Body of pancreas (tissue), 4 donors: ENCODE data around the gene COL18A1. TPM values are rescaled to one million over a fixed set of nuclear protein-coding genes. Genes with fewer than 3 reads are reported as not detected.

Experiments
- ATAC-seq: fragments of 150-250 bp; one replicate; pipeline ENCODE4 v1.9.1; 2016
- DNase-seq, 4 donors: peaks; one replicate each; pipeline ENCODE4 v3.0.0-alpha.2; 2019
- H3K27ac ChIP-seq, 4 donors: fragments of 200-600 bp; sonication (generic); 1 replicate in 3 of 4; 2 replicates in 1 of 4; pipeline versions ENCODE4 v1.5.1 to v1.6.1; 2016 to 2019; ENCODE audit warnings: mild to moderate bottlenecking in 1 of 4, mixed read lengths in 1 of 4, moderate library complexity in 1 of 4
- H3K27me3 ChIP-seq, 2 donors: fragments of 200-600 bp; sonication (generic); one replicate each; pipeline ENCODE4 v1.6.0; 2016; ENCODE audit warnings: mild to moderate bottlenecking in 1 of 2
- H3K36me3 ChIP-seq, 2 donors: fragments of 200-600 bp; sonication (generic); replicated peaks in 1 of 2; 2 replicates each; pipeline ENCODE4 v1.5.1; 2016; ENCODE audit warnings: low read depth in 2 of 2; ENCODE audit not compliant: insufficient read depth in 1 of 2
- H3K4me1 ChIP-seq: fragments of 200-600 bp; sonication (generic); one replicate; pipeline ENCODE4 v1.6.0; 2016
- H3K4me3 ChIP-seq, 2 donors: fragments of 200-600 bp; sonication (generic); 1 replicate in 1 of 2; 2 replicates in 1 of 2; pipeline ENCODE4 v1.5.1; 2016 to 2019
- H3K9me3 ChIP-seq, 3 donors: fragments of 200-600 bp; sonication (generic); 1 replicate in 2 of 3; 2 replicates in 1 of 3; pipeline ENCODE4 v1.5.1; 2016
- CTCF ChIP-seq, 7 experiments: fragments of 450-650 bp in 4 of 7; fragments of 200-600 bp in 3 of 7; sonication (generic) in 3 of 7; IDR thresholded peaks; one replicate each; pipeline ENCODE4 v1.5.1; 2016 to 2019; ENCODE audit warnings: antibody characterized with exemption in 7 of 7
- POLR2A ChIP-seq, 3 donors: fragments of 450-650 bp; IDR thresholded peaks; one replicate each; pipeline ENCODE4 v1.6.1; 2016; ENCODE audit warnings: antibody characterized with exemption in 3 of 3, mild to moderate bottlenecking in 2 of 3
- WGBS, 2 donors: methylation state at CpG; one replicate each; pipeline ENCODE4 v1.1.5; 2017; 5-methylcytosine and 5-hydroxymethylcytosine counted together
- intact Hi-C: fragments of 100-400 bp; cut with DNase I; formaldehyde crosslinking; loops from one replicate; pipeline ENCODE4 v1.15.1; 2023
- total RNA-seq, 2 donors: library from RNA; depleted of rRNA; stranded (reverse); fragments of >200 nt; gene quantifications; one replicate each; pipeline ENCODE4 v1.1.0, GENCODE V29; 2016

COL18A1 gene
- total RNA-seq, 2 donors from 2014 or later, result 108 to 284 TPM

GRCh38 chr21:45408801-45409261, 3.9 kb downstream of the COL18A1 start:
- TF ChIP-seq CTCF (IDR thresholded peaks at IDR 0.05) (no peak), POLR2A (IDR thresholded peaks at IDR 0.05) (no peak)
- peak overlapping the region in 3 of 4 donors; percentile 65 to 95 (median 94) for H3K27ac ChIP-seq
- peaks cover 68% of the 10 kb centered on the region for H3K4me1 ChIP-seq
- H3K4me3 ChIP-seq, result no peak overlapping the region
- no peaks in the 10 kb centered on the region for H3K9me3 ChIP-seq
- no peaks in the 10 kb centered on the region for H3K27me3 ChIP-seq
- no peaks in the 10 kb centered on the region for H3K36me3 ChIP-seq
- intact Hi-C loops, result no loop called here
- ATAC-seq (no peak), DNase-seq (peak in 2 of 4 donors; percentile 6 to 9)
- 65% methylated on average over 4 to 9 of the region's 9 CpGs for WGBS, 2 donors

- Histone ChIP-seq H3K4me1 (peaks cover 65% of the 10 kb centered on the region), H3K36me3 (no peaks in the 10 kb centered on the region), H3K27ac (peak overlapping the region in 3 of 4 donors; percentile 65 to 95 (median 94)), H3K4me3 (no peak overlapping the region), H3K27me3 (no peaks in the 10 kb centered on the region), H3K9me3 (no peaks in the 10 kb centered on the region)
- ATAC-seq (peak; percentile 9), DNase-seq (peak; percentile 34 to 60 (median 53))
- TF ChIP-seq POLR2A (IDR thresholded peaks at IDR 0.05), result no peak
- TF ChIP-seq CTCF (IDR thresholded peaks at IDR 0.05), result no peak
- intact Hi-C loops, result loop anchor here (10.0 kb wide), 1 partner anchor 85 kb away; no protein-coding TSS in a partner anchor
- WGBS, 2 donors, result 66 to 78% methylated on average over 17 to 28 of the region's 29 CpGs
Measured at GRCh38 chr21:45409466-45410150, 4.6 kb downstream of the COL18A1 start.

DNA sequence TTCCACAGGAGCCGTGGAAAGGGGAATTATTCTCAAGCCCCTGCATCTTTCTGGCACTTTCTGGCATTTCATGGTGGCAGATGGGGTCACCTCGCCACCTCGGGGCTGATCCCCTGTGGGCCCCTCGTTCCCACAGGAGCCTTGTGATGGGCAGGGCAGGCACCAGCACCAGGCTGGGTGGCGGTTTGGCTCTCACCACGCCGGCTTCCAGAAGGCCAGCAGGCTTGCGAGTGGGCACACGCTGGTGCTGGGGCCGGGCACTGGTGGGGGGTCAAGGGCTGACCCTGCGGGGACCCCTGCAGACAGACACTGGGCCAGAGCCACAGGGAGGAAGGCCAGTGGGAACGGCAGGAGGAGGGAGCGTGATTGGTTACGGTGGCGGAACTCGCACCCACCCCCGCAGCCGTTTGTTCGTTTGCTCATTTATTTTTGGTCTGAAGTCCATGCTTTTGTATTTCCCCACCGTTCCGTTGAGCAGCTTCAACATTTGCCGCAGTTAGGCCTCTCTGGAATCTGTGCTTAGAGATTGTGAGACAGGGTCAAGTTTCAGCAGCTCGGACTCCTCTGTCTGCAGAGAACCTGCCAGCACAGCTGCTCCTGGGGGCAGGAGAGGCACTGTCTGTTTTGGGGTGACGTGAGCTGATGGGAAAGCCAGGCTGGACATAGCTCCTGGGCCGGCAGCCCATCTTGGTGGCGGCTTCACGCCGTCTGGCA, 5.3 kb downstream of the COL18A1 start:
- ATAC-seq (no peak), DNase-seq (peak in 2 of 4 donors; percentile 9 to 12)
- intact Hi-C loops, result loop anchor here (10.0 kb wide), 1 partner anchor 86 kb away; no protein-coding TSS in a partner anchor
- Histone ChIP-seq H3K27me3 (no peaks in the 10 kb centered on the region), H3K27ac (peak overlapping the region in 3 of 4 donors; percentile 65 to 95 (median 94)), H3K36me3 (no peaks in the 10 kb centered on the region), H3K4me1 (peaks cover 65% of the 10 kb centered on the region), H3K4me3 (no peak overlapping the region), H3K9me3 (no peaks in the 10 kb centered on the region)
- WGBS, 2 donors, result 30 to 53% methylated on average over 22 to 28 of the region's 28 CpGs
- TF ChIP-seq CTCF (IDR thresholded peaks at IDR 0.05) (no peak), POLR2A (IDR thresholded peaks at IDR 0.05) (no peak)

- no peaks in the 10 kb centered on the region for H3K36me3 ChIP-seq
- peak overlapping the region in 3 of 4 donors; percentile 65 to 95 (median 94) for H3K27ac ChIP-seq
- H3K27me3 ChIP-seq, result no peaks in the 10 kb centered on the region
- TF ChIP-seq POLR2A (IDR thresholded peaks at IDR 0.05) (no peak), CTCF (IDR thresholded peaks at IDR 0.05) (no peak)
- ATAC-seq (peak; percentile 26), DNase-seq (peak in 2 of 4 donors; percentile 21 to 24)
- no peak overlapping the region for H3K4me3 ChIP-seq
- WGBS, 2 donors, result 38 to 67% methylated on average over 8 to 30 of the region's 31 CpGs
- H3K9me3 ChIP-seq, result no peaks in the 10 kb centered on the region
- intact Hi-C loops, result loop anchor here (10.0 kb wide), 1 partner anchor 86 kb away; no protein-coding TSS in a partner anchor
- H3K4me1 ChIP-seq, result peaks cover 65% of the 10 kb centered on the region
Measured at GRCh38 chr21:45410865-45411809, 6.2 kb downstream of the COL18A1 start.
